Stimulated activated CD8-positive, alpha-beta memory T cell treated with anti-CD3 and anti-CD28 coated beads, Interleukin-7, amount 100 ng/mL, for 48 hours (primary cell): ENCODE measurements around the gene OR52L1.
A peak's percentile ranks its signal among the peaks of the same experiment; 100 is the strongest.
"Not testable (repeated sequence)": the region's sequence is repeated elsewhere in the genome, so short reads cannot be mapped to it uniquely, and the experiment has no call there.

Experiments used
- DNase-seq, 2 donors: peaks; one replicate each; pipeline ENCODE4 v3.0.0-alpha.2; 2020; ENCODE audit warnings: low read depth in 1 of 2; ENCODE audit errors: extremely low read depth in 1 of 2

OR52L1 gene

DNA sequence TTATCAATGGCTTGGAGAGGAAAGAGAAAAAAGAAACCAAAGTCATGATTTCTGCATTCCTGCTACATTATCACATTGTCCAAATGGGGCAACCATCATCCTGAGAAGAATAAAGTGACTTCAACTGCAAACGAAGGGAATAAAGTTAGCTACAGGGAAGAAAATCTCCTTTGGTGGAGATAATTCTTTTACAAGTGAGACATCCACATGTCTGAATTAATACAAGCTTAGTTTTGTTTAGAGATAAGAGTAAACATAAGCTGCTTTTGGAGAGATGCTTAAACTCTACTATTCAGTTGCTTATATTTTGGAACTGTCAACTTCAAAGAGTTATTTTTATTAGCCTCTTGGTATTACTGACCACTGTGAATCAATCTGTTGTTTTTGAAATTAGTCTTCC, at the start of gene OR52L1:
TSS of gene OR52L1 (minus strand) at position 101 of the 400 bp plus-strand sequence. CDS start at position 46, 55 bp downstream.
- DNase-seq: no peak

- no peak for DNase-seq
Measured at GRCh38 chr11:6030708-6031405, 44.1 kb upstream of the OR52L1 start, which contains the start of gene OR56A1. TSS of gene OR56A1 (minus strand) at chr11:6030758. CDS start at chr11:6027692, 3,066 bp downstream.

GRCh38 chr11:6027501-6027900, 40.7 kb upstream of the OR52L1 start:
- DNase-seq: no peak

DNA sequence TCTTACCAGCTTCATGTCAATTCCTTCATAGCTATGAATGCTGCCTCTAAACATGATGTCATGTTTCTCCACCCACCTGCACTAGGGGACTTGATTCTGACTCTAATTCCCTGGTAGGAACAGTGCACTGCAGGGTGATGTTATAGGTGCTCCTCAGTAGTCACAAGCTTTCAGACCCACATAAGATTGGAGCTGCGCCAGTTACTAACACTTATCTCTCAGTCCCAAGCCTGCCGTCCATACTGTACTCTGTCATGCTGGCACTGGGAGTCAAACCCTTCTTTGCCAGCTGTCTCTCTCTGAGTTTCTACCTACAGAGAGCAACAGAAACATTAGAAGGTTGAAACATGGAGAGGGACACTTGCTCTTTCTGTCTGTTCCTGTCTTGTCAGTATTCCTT, 38.3 kb upstream of the OR52L1 start:
- no peak for DNase-seq

GRCh38 chr11:6022956-6023355, 36.2 kb upstream of the OR52L1 start:
- DNase-seq: peak in 1 of 2 donors; percentile 3

DNA sequence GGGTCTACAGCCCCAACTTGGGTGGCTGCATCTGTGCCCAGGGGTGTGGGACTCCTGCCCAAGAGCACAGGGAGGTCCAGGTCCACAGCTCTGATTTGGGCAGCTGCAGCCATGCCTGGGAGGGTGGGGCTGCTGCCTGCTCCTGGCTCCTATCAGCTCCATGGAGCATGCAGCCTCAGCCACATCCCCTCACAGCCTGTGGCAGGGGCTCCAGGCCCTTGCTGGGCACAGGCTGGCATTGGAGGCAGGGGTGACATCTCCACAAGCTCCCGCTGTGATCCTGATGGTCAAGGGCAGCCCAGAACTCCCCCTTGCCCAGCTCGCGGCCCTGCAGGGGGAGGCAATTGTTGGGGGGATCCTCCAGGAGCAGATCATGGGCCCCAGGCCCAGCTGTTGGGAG, 26.3 kb upstream of the OR52L1 start:
- no peak for DNase-seq

- no peak for DNase-seq
Measured at GRCh38 chr11:6012035-6012668, 25.4 kb upstream of the OR52L1 start.

- DNase-seq: no peak
Measured at GRCh38 chr11:6006846-6007245, 20.1 kb upstream of the OR52L1 start, which contains the start of gene OR56A4. TSS of gene OR56A4 (minus strand) at chr11:6006946. CDS start at chr11:6002992, 3,954 bp downstream.

GRCh38 chr11:6006395-6006794, 19.6 kb upstream of the OR52L1 start:
- DNase-seq: no peak

DNA sequence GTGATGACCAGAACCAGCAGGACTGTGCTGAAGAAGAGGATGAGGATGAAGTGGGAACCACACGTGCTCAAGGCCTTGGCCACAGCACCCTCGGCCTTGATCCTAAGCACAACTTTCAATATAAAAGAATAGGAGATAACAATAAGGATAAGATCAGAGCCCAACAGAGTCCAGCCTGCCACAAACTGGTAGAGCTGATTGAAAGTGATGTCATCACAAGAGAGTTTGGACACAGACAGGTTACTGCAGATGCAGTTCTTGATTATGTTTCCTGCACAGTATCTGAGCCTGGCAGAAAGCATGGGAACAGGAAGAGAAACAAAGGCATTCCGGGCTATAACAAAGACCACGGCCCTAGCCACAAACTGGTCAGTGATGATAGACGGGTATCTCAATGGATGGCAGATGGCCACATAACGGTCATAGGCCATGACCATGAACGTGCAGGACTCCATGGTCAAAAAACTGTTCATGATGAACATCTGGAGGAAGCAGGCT, 15.5 kb upstream of the OR52L1 start:
- no peak for DNase-seq

DNA sequence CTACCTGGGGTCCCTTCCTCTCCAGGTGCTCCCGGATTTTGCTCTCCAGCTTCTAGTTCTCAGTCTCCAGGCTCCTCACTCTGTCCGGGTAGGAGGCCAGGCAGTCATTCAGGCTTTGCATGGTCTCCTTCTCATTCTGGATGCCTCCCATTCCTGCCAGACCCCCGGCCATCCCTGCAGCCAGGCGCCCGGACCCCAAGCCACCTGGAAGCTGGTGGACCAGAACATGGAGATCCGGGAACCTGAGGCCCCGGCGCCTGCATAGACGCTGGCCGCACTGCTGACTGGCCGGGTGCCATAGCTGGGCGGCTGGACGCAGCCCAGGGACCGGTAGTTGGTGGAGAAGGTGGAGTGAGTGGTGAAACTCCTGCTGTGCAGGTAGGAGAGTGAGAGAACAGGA, 8.0 kb upstream of the OR52L1 start:
- no peak for DNase-seq

- DNase-seq: no peak
Measured at GRCh38 chr11:5992604-5993251, 5.9 kb upstream of the OR52L1 start.

GRCh38 chr11:5992150-5992549, 5.4 kb upstream of the OR52L1 start:
- DNase-seq: no peak

GRCh38 chr11:5989203-5989602, 2.4 kb upstream of the OR52L1 start:
- no peak for DNase-seq

DNA sequence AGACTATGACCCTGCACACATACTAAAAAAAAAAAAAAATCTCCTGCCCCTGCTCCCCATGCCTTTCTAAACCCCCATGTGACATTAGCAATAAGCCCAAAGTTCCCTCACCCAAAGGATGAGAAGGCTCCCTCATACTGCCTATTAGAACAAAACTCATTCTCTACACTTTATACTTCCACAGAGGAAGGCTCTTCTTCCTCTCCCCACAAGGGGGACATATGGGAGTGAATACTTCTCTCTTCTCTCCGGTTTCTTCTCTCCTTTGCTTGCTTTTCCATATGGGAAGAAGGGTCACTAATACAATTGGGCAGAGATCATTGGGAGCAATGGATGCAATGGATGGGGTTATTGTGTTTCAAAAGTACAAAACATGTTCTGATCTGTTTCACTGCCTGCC, 3.3 kb downstream of the OR52L1 start:
- no peak for DNase-seq

DNA sequence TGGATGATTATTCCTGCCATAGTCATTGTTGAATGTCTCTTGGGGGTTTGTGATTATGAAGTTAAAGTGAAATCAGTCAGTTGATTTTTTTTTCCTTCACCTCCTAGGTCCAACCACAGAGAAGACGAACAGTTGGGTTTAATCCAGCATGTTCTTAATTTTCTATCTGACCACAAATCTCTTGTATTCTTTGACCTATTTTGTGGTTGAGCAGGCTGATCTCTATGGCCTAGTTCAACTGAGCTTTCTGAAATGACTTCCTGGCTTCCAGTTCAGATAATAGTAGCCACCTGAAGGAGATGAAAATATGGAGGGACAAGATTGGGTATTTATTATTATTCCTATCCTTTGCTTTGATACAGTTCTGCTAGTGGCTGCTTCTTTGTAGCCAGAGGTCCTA, 13.3 kb downstream of the OR52L1 start:
- DNase-seq: no peak

DNA sequence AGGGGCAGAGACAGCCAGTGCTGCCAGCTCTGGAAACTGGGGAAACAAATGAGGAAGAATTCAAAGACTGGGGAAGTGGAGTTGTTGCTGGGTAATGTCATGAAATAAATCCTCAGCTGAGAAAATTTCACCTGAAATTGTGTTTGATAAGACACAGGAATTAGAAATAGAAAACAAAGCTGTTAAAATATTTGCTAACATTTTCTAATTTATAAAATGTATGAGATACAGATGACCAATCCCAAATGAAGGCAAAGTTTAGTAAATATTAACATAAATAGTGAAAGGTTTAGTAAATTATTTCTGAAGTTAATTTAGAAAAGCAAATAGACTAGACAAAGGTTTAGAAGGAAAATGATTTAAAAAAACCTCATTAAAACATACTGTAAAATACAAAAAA, 18.4 kb downstream of the OR52L1 start, which contains the start of gene OR56A5:
TSS of gene OR56A5 (minus strand) at position 101 of the 400 bp plus-strand sequence. CDS start at position 101, 0 bp downstream.
- no peak for DNase-seq

GRCh38 chr11:5967708-5968107, 19.1 kb downstream of the OR52L1 start:
- no peak for DNase-seq

GRCh38 chr11:5966958-5967357, 19.8 kb downstream of the OR52L1 start:
- no peak for DNase-seq

- not testable (repeated sequence) for DNase-seq
Measured at GRCh38 chr11:5960704-5961320, 26.0 kb downstream of the OR52L1 start.

DNA sequence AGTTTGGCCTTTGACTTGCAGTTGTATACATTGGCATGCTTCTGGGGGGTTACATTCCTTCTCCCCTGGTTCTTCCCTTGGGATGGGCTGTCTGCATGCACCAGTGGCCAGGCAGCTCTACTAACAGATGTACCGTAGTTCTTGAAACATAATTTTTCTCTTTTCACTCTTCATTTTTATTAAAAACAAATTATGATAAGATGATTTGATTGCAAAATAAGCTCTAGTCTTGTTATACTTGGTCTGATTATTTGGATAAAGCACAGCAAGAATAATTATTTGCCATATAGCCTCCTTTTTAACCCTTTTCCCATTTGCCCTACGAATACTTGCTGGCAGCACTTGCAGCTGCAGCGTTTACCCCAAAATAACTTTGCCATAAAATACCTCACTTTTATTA, 31.2 kb downstream of the OR52L1 start:
- no peak for DNase-seq
